Measurements from ENCODE around the gene PHF21A.

Gene PHF21A

GRCh38 chr11:46121301-46121723 is at the start of gene PHF21A:
Gene PHF21A, minus strand, starts transcription at chr11:46121454. Its CDS starts 37,235 bp downstream, at chr11:46084219.
- DNase-seq, result peak; percentile 68 to 74

GRCh38 chr11:46170797-46171196 is 49.5 kb upstream of the PHF21A start:
- DNase-seq, result no peak

GRCh38 chr11:46162700-46163099 is 41.4 kb upstream of the PHF21A start:
- DNase-seq, result no peak

- no peak for DNase-seq
These were observed 39.9 kb upstream of the PHF21A start for GRCh38 chr11:46161201-46161600.

- DNase-seq, result no peak
These were observed 38.8 kb upstream of the PHF21A start for GRCh38 chr11:46160100-46160499.

- DNase-seq, result no peak
These were observed 38.4 kb upstream of the PHF21A start for GRCh38 chr11:46159680-46160079.

GRCh38 chr11:46149826-46150225 is 28.6 kb upstream of the PHF21A start:
- DNase-seq, result no peak

GRCh38 chr11:46149342-46149741 is 28.1 kb upstream of the PHF21A start:
- no peak for DNase-seq

GRCh38 chr11:46144741-46145140 is 23.5 kb upstream of the PHF21A start:
- no peak for DNase-seq

- no peak for DNase-seq
These were observed 22.0 kb upstream of the PHF21A start for GRCh38 chr11:46143049-46143806.

GRCh38 chr11:46142561-46142960 is 21.3 kb upstream of the PHF21A start:
- DNase-seq, result no peak

- DNase-seq, result no peak
These were observed 20.3 kb upstream of the PHF21A start for GRCh38 chr11:46141597-46141996.

GRCh38 chr11:46134540-46134939 is 13.3 kb upstream of the PHF21A start:
- DNase-seq, result no peak

- DNase-seq, result no peak
These were observed 12.8 kb upstream of the PHF21A start for GRCh38 chr11:46134061-46134460.

- DNase-seq, result no peak
These were observed 11.9 kb upstream of the PHF21A start for GRCh38 chr11:46133119-46133518.

- no peak for DNase-seq
These were observed 9.2 kb upstream of the PHF21A start for GRCh38 chr11:46130286-46130940.

GRCh38 chr11:46129133-46129532 is 7.9 kb upstream of the PHF21A start:
- DNase-seq, result no peak

GRCh38 chr11:46127150-46127638 is 5.9 kb upstream of the PHF21A start:
- DNase-seq, result peak; percentile 93 to 95

GRCh38 chr11:46125284-46125683 is 4.0 kb upstream of the PHF21A start:
- no peak for DNase-seq

GRCh38 chr11:46122945-46123715 is 1.9 kb upstream of the PHF21A start:
- no peak for DNase-seq

GRCh38 chr11:46121724-46122477 is 647 bp upstream of the PHF21A start:
- DNase-seq, result peak; percentile 53 to 63

Measured in AML-193 (cell line).